ENCODE results near the gene SOCS6.
"Not testable (repeated sequence)": the region's sequence is repeated elsewhere in the genome, so short reads cannot be mapped to it uniquely, and the experiment has no call there.

Gene SOCS6

DNA sequence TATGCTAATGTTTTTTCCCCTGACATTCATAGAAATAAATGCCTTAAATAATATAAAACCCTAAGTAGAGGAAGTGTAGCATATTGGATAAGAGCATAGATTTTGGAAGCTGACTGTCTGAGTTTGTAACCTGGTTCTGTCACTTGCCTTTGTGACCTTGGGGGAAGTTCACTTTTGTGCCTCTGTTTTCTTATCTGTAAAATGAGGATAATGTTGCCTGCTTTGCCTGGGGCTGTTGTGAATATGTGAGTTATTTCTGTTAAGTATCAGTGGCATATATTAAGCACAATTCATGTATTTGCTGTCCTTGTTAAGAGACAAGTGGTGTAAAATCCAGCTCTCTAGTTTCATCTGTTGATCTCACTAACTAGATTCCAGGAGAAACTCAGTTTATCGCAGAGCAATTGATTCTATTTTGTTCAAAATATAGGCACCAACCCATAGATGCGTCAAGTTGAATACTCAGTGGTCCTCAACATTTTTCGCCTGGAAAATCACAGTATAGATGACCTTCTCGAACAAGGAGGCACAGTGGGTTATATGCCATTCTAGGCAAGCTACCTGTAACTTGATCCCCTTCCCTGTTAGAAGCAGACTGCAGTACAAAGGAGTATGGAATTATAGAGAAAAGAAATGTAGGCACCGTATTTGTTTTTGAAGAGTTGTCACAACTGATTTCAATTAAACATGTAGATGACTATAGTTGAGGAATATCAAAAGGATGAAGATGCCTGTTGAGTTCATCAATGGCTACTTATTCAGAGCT lies 67.0 kb downstream of the SOCS6 start:
- no peak overlapping the region for H2AFZ ChIP-seq (ENCODE audit: low read length, unreplicated experiment)
- peaks cover 24% of the 10 kb centered on the region for H3K4me1 ChIP-seq (ENCODE audit: control insufficient read depth, insufficient read depth, low read length, unreplicated experiment)
- H3K4me3 ChIP-seq (ENCODE audit: low read depth, low read length) = no peak overlapping the region
- H3K27ac ChIP-seq (ENCODE audit: low read depth, low read length) = peak overlapping the region; percentile 91
- H3K36me3 ChIP-seq (ENCODE audit: insufficient read depth, low read length) = peaks cover 37% of the 10 kb centered on the region
- H3K27me3 ChIP-seq (ENCODE audit: insufficient read depth, low read length) = no peaks in the 10 kb centered on the region
- no peaks in the 10 kb centered on the region for H3K79me2 ChIP-seq (ENCODE audit: control insufficient read depth, insufficient read depth, low read length, unreplicated experiment)

DNA sequence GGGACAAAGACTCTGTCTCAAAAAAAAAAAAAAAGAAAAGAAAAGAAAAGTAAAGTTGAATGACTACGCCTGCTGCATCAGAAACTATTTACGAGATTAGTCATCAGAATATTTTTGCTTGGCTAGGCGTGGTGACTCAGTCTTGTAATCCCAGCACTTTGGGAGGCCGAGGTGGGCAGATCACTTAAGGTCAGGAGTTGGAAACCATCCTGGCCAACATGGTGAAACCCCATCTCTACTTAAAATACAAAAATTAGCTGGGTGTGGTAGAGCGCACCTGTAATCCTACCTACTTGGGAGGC lies 69.2 kb downstream of the SOCS6 start:
- not testable (repeated sequence) for H2AFZ ChIP-seq (ENCODE audit: low read length, unreplicated experiment); H3K27me3 ChIP-seq (ENCODE audit: insufficient read depth, low read length); H3K79me2 ChIP-seq (ENCODE audit: control insufficient read depth, insufficient read depth, low read length, unreplicated experiment)
- Histone ChIP-seq H3K4me1 (ENCODE audit: control insufficient read depth, insufficient read depth, low read length, unreplicated experiment) (peaks cover 24% of the 10 kb centered on the region), H3K4me3 (ENCODE audit: low read depth, low read length) (peak overlapping the region; percentile 50; the same call in 1 of the 2 replicates), H3K36me3 (ENCODE audit: insufficient read depth, low read length) (peaks cover 22% of the 10 kb centered on the region), H3K27ac (ENCODE audit: low read depth, low read length) (peak overlapping the region; percentile 91)

GRCh38 chr18:70359071-70359470 lies 70.2 kb downstream of the SOCS6 start:
- H2AFZ ChIP-seq (ENCODE audit: low read length, unreplicated experiment) = no peak overlapping the region
- no peak overlapping the region for H3K4me3 ChIP-seq (ENCODE audit: low read depth, low read length)
- H3K36me3 ChIP-seq (ENCODE audit: insufficient read depth, low read length) = peaks cover 20% of the 10 kb centered on the region
- peaks cover 33% of the 10 kb centered on the region for H3K4me1 ChIP-seq (ENCODE audit: control insufficient read depth, insufficient read depth, low read length, unreplicated experiment)
- no peaks in the 10 kb centered on the region for H3K79me2 ChIP-seq (ENCODE audit: control insufficient read depth, insufficient read depth, low read length, unreplicated experiment)
- no peaks in the 10 kb centered on the region for H3K27me3 ChIP-seq (ENCODE audit: insufficient read depth, low read length)
- H3K27ac ChIP-seq (ENCODE audit: low read depth, low read length) = peak overlapping the region; percentile 91

GRCh38 chr18:70362258-70362657 lies 73.4 kb downstream of the SOCS6 start:
- no peaks in the 10 kb centered on the region for H3K36me3 ChIP-seq (ENCODE audit: insufficient read depth, low read length)
- H3K79me2 ChIP-seq (ENCODE audit: control insufficient read depth, insufficient read depth, low read length, unreplicated experiment) = no peaks in the 10 kb centered on the region
- peaks cover 25% of the 10 kb centered on the region for H3K4me1 ChIP-seq (ENCODE audit: control insufficient read depth, insufficient read depth, low read length, unreplicated experiment)
- H3K27me3 ChIP-seq (ENCODE audit: insufficient read depth, low read length) = no peaks in the 10 kb centered on the region
- no peak overlapping the region for H3K4me3 ChIP-seq (ENCODE audit: low read depth, low read length)
- no peak overlapping the region for H2AFZ ChIP-seq (ENCODE audit: low read length, unreplicated experiment)
- no peak overlapping the region for H3K27ac ChIP-seq (ENCODE audit: low read depth, low read length)

- Histone ChIP-seq H3K4me3 (ENCODE audit: low read depth, low read length) (no peak overlapping the region; the same call in 1 of the 2 replicates), H3K27me3 (ENCODE audit: insufficient read depth, low read length) (no peaks in the 10 kb centered on the region), H3K36me3 (ENCODE audit: insufficient read depth, low read length) (no peaks in the 10 kb centered on the region), H3K4me1 (ENCODE audit: control insufficient read depth, insufficient read depth, low read length, unreplicated experiment) (peaks cover 15% of the 10 kb centered on the region), H2AFZ (ENCODE audit: low read length, unreplicated experiment) (no peak overlapping the region), H3K79me2 (ENCODE audit: control insufficient read depth, insufficient read depth, low read length, unreplicated experiment) (no peaks in the 10 kb centered on the region), H3K27ac (ENCODE audit: low read depth, low read length) (peak overlapping the region; percentile 17; the same call in 1 of the 2 replicates)
These were observed 75.0 kb downstream of the SOCS6 start for GRCh38 chr18:70363861-70364260.

- H3K4me1 ChIP-seq (ENCODE audit: control insufficient read depth, insufficient read depth, low read length, unreplicated experiment) = peaks cover 12% of the 10 kb centered on the region
- no peaks in the 10 kb centered on the region for H3K36me3 ChIP-seq (ENCODE audit: insufficient read depth, low read length)
- no peak overlapping the region for H3K27ac ChIP-seq (ENCODE audit: low read depth, low read length)
- no peaks in the 10 kb centered on the region for H3K27me3 ChIP-seq (ENCODE audit: insufficient read depth, low read length)
- no peak overlapping the region for H3K4me3 ChIP-seq (ENCODE audit: low read depth, low read length)
- H2AFZ ChIP-seq (ENCODE audit: low read length, unreplicated experiment) = no peak overlapping the region
- H3K79me2 ChIP-seq (ENCODE audit: control insufficient read depth, insufficient read depth, low read length, unreplicated experiment) = no peaks in the 10 kb centered on the region
These were observed 76.5 kb downstream of the SOCS6 start for GRCh38 chr18:70365361-70365760.

- Histone ChIP-seq H3K4me3 (ENCODE audit: low read depth, low read length) (no peak overlapping the region), H2AFZ (ENCODE audit: low read length, unreplicated experiment) (no peak overlapping the region), H3K27me3 (ENCODE audit: insufficient read depth, low read length) (no peaks in the 10 kb centered on the region), H3K79me2 (ENCODE audit: control insufficient read depth, insufficient read depth, low read length, unreplicated experiment) (no peaks in the 10 kb centered on the region), H3K36me3 (ENCODE audit: insufficient read depth, low read length) (no peaks in the 10 kb centered on the region), H3K4me1 (ENCODE audit: control insufficient read depth, insufficient read depth, low read length, unreplicated experiment) (peaks cover 12% of the 10 kb centered on the region), H3K27ac (ENCODE audit: low read depth, low read length) (no peak overlapping the region)
These were observed 77.3 kb downstream of the SOCS6 start for GRCh38 chr18:70366174-70366573.

GRCh38 chr18:70366670-70367069 lies 77.8 kb downstream of the SOCS6 start:
- Histone ChIP-seq H3K27ac (ENCODE audit: low read depth, low read length) (no peak overlapping the region), H2AFZ (ENCODE audit: low read length, unreplicated experiment) (no peak overlapping the region), H3K27me3 (ENCODE audit: insufficient read depth, low read length) (no peaks in the 10 kb centered on the region), H3K4me3 (ENCODE audit: low read depth, low read length) (no peak overlapping the region), H3K36me3 (ENCODE audit: insufficient read depth, low read length) (no peaks in the 10 kb centered on the region), H3K4me1 (ENCODE audit: control insufficient read depth, insufficient read depth, low read length, unreplicated experiment) (peaks cover 12% of the 10 kb centered on the region), H3K79me2 (ENCODE audit: control insufficient read depth, insufficient read depth, low read length, unreplicated experiment) (no peaks in the 10 kb centered on the region)

GRCh38 chr18:70367344-70367743 lies 78.5 kb downstream of the SOCS6 start:
- H3K36me3 ChIP-seq (ENCODE audit: insufficient read depth, low read length); H2AFZ ChIP-seq (ENCODE audit: low read length, unreplicated experiment); H3K27me3 ChIP-seq (ENCODE audit: insufficient read depth, low read length); H3K4me3 ChIP-seq (ENCODE audit: low read depth, low read length); H3K27ac ChIP-seq (ENCODE audit: low read depth, low read length); H3K79me2 ChIP-seq (ENCODE audit: control insufficient read depth, insufficient read depth, low read length, unreplicated experiment): not testable (repeated sequence)
- H3K4me1 ChIP-seq (ENCODE audit: control insufficient read depth, insufficient read depth, low read length, unreplicated experiment) = peaks cover 15% of the 10 kb centered on the region

GRCh38 chr18:70368903-70369302 lies 80.1 kb downstream of the SOCS6 start:
- no peaks in the 10 kb centered on the region for H3K79me2 ChIP-seq (ENCODE audit: control insufficient read depth, insufficient read depth, low read length, unreplicated experiment)
- no peak overlapping the region for H3K27ac ChIP-seq (ENCODE audit: low read depth, low read length)
- H3K4me3 ChIP-seq (ENCODE audit: low read depth, low read length) = no peak overlapping the region
- peaks cover 24% of the 10 kb centered on the region for H3K4me1 ChIP-seq (ENCODE audit: control insufficient read depth, insufficient read depth, low read length, unreplicated experiment)
- no peaks in the 10 kb centered on the region for H3K27me3 ChIP-seq (ENCODE audit: insufficient read depth, low read length)
- peak overlapping the region; percentile 3 for H2AFZ ChIP-seq (ENCODE audit: low read length, unreplicated experiment)
- no peaks in the 10 kb centered on the region for H3K36me3 ChIP-seq (ENCODE audit: insufficient read depth, low read length)
